Loucy (cell line): ENCODE measurements around the gene SPATA31D1.

Experiments used
- H2AFZ ChIP-seq: fragments of 200-600 bp; sonication (generic); 2 replicates; pipeline ENCODE4 v1.6.0; 2016; ENCODE audit warnings: antibody characterized with exemption, mild to moderate bottlenecking, low read length, moderate library complexity
- H3F3A ChIP-seq: fragments of 200-600 bp; 2 replicates; pipeline ENCODE4 v1.6.0; 2016; ENCODE audit warnings: antibody characterized with exemption, low read depth, mild to moderate bottlenecking
- H3K27me3 ChIP-seq: fragments of 200-600 bp; sonication (generic); 2 replicates; pipeline ENCODE4 v1.6.1; 2014; ENCODE audit warnings: low read length, mild to moderate bottlenecking; ENCODE audit not compliant: insufficient read depth, poor library complexity, severe bottlenecking
- H3K36me3 ChIP-seq: fragments of 200-600 bp; sonication (generic); 2 replicates; pipeline ENCODE4 v1.6.1; 2016; ENCODE audit warnings: low read length; ENCODE audit not compliant: insufficient read depth
- H3K4me1 ChIP-seq: fragments of 200-600 bp; sonication (generic); 2 replicates; pipeline ENCODE4 v1.5.1; 2014; ENCODE audit warnings: low read length, mild to moderate bottlenecking; ENCODE audit not compliant: insufficient read depth, poor library complexity, severe bottlenecking
- H3K4me2 ChIP-seq: fragments of 200-600 bp; sonication (generic); 2 replicates; pipeline ENCODE4 v1.6.0; 2014; ENCODE audit warnings: antibody characterized with exemption, low read length, low read depth, mild to moderate bottlenecking; ENCODE audit not compliant: poor library complexity, severe bottlenecking
- H3K4me3 ChIP-seq: fragments of 200-600 bp; sonication (generic); 2 replicates; pipeline ENCODE4 v1.5.1; 2014; ENCODE audit warnings: low read length, mild to moderate bottlenecking, mixed read lengths; ENCODE audit not compliant: poor library complexity, severe bottlenecking
- H3K79me2 ChIP-seq: fragments of 200-600 bp; sonication (generic); 2 replicates; pipeline ENCODE4 v1.6.1; 2014; ENCODE audit warnings: low read length; ENCODE audit not compliant: insufficient read depth
- H3K9ac ChIP-seq: fragments of 200-600 bp; sonication (generic); 2 replicates; pipeline ENCODE4 v1.6.0; 2014; ENCODE audit warnings: mild to moderate bottlenecking, low read depth, low read length, moderate library complexity; ENCODE audit not compliant: poor library complexity, severe bottlenecking
- H3K9me2 ChIP-seq: fragments of 200-600 bp; sonication (generic); replicated peaks from 2 replicates; pipeline ENCODE4 v1.6.1; 2016; ENCODE audit warnings: low read depth, low read length, mixed read lengths
- H3K9me3 ChIP-seq: fragments of 200-600 bp; sonication (generic); 2 replicates; pipeline ENCODE4 v1.6.1; 2014; ENCODE audit warnings: mild to moderate bottlenecking, antibody characterized with exemption, low read length, low read depth; ENCODE audit not compliant: insufficient read depth
- H4K20me1 ChIP-seq: fragments of 200-600 bp; sonication (generic); 2 replicates; pipeline ENCODE4 v1.6.0; 2014; ENCODE audit warnings: antibody characterized with exemption, low read length, mild to moderate bottlenecking; ENCODE audit not compliant: insufficient read depth, poor library complexity, severe bottlenecking
- EZH2phosphoT487 ChIP-seq: fragments of 200-600 bp; IDR thresholded peaks from 2 replicates; pipeline ENCODE4 v1.6.1; 2018; ENCODE audit warnings: antibody characterized with exemption, mild to moderate bottlenecking, moderate library complexity, borderline replicate concordance
- TF ChIP-seq, protein P1 (sequence below): fragments of 200-600 bp; sonication (generic); conservative IDR thresholded peaks from 2 replicates; pipeline ENCODE4 v1.5.1; 2014; ENCODE audit warnings: mild to moderate bottlenecking, antibody characterized with exemption, low read length

SPATA31D1 gene

DNA sequence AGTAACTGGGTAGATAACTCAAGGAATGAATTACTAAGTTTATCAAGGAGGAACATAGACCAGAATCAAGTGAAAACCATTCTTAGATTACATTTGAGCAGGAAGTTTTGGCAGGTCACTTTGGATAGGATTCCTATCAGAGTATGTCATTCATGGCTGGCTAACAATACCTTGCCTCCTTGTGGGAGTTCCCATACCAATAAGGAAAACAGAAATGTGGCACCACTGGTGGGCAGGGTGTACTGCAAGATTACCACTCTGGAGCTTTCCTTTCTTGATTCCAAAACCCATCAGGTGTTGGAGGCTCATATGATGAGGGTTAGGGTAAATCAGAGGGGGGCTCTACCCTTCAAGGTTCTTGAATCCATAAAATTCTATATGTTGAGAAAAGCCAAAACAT, 18.6 kb upstream of the SPATA31D1 start:
- Histone ChIP-seq H3K4me3 (no peak overlapping the region), H4K20me1 (no peaks in the 10 kb centered on the region), H3K9me2 (no peaks in the 10 kb centered on the region), H3K36me3 (no peaks in the 10 kb centered on the region), H2AFZ (no peak overlapping the region), H3K27me3 (no peaks in the 10 kb centered on the region), H3K79me2 (no peaks in the 10 kb centered on the region), H3F3A (no peaks in the 10 kb centered on the region), H3K9ac (no peak overlapping the region), H3K4me1 (no peaks in the 10 kb centered on the region), H3K4me2 (no peak overlapping the region), H3K9me3 (no peaks in the 10 kb centered on the region; the same call in 1 of the 2 replicates)
- TF ChIP-seq, protein P1, sequence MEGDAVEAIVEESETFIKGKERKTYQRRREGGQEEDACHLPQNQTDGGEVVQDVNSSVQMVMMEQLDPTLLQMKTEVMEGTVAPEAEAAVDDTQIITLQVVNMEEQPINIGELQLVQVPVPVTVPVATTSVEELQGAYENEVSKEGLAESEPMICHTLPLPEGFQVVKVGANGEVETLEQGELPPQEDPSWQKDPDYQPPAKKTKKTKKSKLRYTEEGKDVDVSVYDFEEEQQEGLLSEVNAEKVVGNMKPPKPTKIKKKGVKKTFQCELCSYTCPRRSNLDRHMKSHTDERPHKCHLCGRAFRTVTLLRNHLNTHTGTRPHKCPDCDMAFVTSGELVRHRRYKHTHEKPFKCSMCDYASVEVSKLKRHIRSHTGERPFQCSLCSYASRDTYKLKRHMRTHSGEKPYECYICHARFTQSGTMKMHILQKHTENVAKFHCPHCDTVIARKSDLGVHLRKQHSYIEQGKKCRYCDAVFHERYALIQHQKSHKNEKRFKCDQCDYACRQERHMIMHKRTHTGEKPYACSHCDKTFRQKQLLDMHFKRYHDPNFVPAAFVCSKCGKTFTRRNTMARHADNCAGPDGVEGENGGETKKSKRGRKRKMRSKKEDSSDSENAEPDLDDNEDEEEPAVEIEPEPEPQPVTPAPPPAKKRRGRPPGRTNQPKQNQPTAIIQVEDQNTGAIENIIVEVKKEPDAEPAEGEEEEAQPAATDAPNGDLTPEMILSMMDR: no peak
- TF ChIP-seq EZH2phosphoT487: no peak

DNA sequence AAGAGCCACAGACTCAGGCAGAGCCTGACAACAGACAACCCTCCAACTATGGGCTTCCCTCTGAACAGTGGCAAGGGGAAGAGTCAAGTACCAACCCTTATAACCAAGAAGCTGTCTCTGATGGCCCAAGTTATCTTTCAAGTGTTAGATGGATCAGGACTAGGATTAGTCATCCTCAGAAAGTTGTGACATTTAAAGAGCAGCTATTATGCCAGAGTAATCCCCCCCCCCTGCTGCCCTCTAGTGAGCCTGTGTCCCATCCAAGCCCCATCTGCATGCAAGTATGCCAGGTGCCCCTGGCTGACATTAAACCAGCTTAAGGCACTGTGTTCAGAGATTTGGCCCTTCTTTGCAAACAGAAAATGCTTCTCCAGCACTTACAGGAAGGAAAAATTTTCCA, 16.8 kb upstream of the SPATA31D1 start:
- no peaks in the 10 kb centered on the region for H3K27me3 ChIP-seq
- H3K4me2 ChIP-seq: no peak overlapping the region
- H3K9me2 ChIP-seq: no peaks in the 10 kb centered on the region
- no peaks in the 10 kb centered on the region; the same call in 1 of the 2 replicates for H3K9me3 ChIP-seq
- H3K36me3 ChIP-seq: no peaks in the 10 kb centered on the region
- H2AFZ ChIP-seq: no peak overlapping the region
- H3K4me3 ChIP-seq: no peak overlapping the region
- no peak overlapping the region for H3K9ac ChIP-seq
- TF ChIP-seq, protein P1: no peak
- TF ChIP-seq EZH2phosphoT487: no peak
- no peaks in the 10 kb centered on the region for H3K79me2 ChIP-seq
- H3K4me1 ChIP-seq: no peaks in the 10 kb centered on the region
- no peaks in the 10 kb centered on the region for H3F3A ChIP-seq
- no peaks in the 10 kb centered on the region for H4K20me1 ChIP-seq

DNA sequence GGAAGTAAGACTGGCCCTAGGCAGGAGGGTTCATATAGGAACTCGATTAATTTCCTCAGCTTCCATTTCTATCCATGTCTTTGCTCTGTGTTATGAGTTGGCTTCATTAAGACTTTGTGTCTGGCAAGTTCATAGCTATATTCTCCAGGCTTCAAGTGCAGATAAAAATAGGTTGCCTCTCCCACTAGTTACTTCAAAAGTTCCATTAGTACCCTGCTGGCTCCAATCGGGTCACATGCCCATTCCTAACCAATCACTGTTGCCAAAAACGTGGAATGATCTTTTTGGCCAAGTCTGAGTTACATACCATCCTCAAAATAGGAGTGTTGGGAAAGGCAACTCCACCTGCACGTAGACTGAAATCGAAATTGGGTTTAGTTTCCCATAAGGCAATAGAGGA, 13.8 kb upstream of the SPATA31D1 start:
- no peaks in the 10 kb centered on the region for H3K27me3 ChIP-seq
- H4K20me1 ChIP-seq: no peaks in the 10 kb centered on the region
- H3K9me2 ChIP-seq: no peaks in the 10 kb centered on the region
- no peaks in the 10 kb centered on the region for H3K36me3 ChIP-seq
- H3K9ac ChIP-seq: no peak overlapping the region
- H3K4me1 ChIP-seq: no peaks in the 10 kb centered on the region
- TF ChIP-seq, protein P1: no peak
- no peak for TF ChIP-seq EZH2phosphoT487
- H2AFZ ChIP-seq: no peak overlapping the region
- H3K79me2 ChIP-seq: no peaks in the 10 kb centered on the region
- H3K4me3 ChIP-seq: no peak overlapping the region
- no peaks in the 10 kb centered on the region for H3F3A ChIP-seq
- no peak overlapping the region for H3K4me2 ChIP-seq
- H3K9me3 ChIP-seq: no peaks in the 10 kb centered on the region; the same call in 1 of the 2 replicates
